Neural progenitor cell (in vitro differentiated cells): ENCODE data around the gene F11R.
"Not testable (repeated sequence)": the region's sequence is repeated elsewhere in the genome, so short reads cannot be mapped to it uniquely, and the experiment has no call there.

Experiments
- EZH2 ChIP-seq: fragments of 200-600 bp; sonication (generic); IDR thresholded peaks from 2 replicates; pipeline ENCODE4 v1.6.1; 2017; ENCODE audit warnings: antibody characterized with exemption, mild to moderate bottlenecking, moderate library complexity
- EZH2phosphoT487 ChIP-seq: fragments of 200-600 bp; sonication (generic); IDR thresholded peaks from 2 replicates; pipeline ENCODE4 v1.6.1; 2017; ENCODE audit warnings: antibody characterized with exemption
- TF ChIP-seq, protein P1 (sequence below): fragments of 200-600 bp; sonication (generic); IDR thresholded peaks from 2 replicates; pipeline ENCODE4 v1.5.1; 2017; ENCODE audit warnings: antibody characterized with exemption, mild to moderate bottlenecking

DNA sequence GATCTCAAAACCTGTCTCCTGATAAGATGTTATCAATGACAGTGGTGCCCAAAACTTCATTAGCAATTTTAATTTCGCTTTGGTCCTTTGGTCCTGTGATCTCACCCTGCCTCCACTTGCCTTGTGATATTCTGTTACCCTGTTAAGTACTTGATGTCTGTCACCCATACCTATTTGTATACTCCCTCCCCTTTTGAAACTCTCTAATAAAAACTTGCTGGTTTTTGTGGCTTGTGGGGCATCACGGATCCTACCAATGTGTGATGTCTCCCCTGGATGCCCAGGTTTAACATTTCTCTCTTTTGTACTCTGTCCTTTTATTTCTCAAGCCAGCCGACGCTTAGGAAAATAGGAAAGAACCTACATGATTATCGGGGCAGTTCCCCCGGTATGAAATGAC, 43.0 kb upstream of the F11R start:
- TF ChIP-seq, protein P1, sequence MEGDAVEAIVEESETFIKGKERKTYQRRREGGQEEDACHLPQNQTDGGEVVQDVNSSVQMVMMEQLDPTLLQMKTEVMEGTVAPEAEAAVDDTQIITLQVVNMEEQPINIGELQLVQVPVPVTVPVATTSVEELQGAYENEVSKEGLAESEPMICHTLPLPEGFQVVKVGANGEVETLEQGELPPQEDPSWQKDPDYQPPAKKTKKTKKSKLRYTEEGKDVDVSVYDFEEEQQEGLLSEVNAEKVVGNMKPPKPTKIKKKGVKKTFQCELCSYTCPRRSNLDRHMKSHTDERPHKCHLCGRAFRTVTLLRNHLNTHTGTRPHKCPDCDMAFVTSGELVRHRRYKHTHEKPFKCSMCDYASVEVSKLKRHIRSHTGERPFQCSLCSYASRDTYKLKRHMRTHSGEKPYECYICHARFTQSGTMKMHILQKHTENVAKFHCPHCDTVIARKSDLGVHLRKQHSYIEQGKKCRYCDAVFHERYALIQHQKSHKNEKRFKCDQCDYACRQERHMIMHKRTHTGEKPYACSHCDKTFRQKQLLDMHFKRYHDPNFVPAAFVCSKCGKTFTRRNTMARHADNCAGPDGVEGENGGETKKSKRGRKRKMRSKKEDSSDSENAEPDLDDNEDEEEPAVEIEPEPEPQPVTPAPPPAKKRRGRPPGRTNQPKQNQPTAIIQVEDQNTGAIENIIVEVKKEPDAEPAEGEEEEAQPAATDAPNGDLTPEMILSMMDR, result not testable (repeated sequence)
- not testable (repeated sequence) for TF ChIP-seq EZH2, EZH2phosphoT487
